MV-4-11 (cell line): Measurements from ENCODE around the gene BPIFA2.

Source experiments
- DNase-seq: peaks from one replicate; lab custom pipeline; 2025; lab: John Stamatoyannopoulos, UW

BPIFA2 gene

GRCh38 chr20:33199026-33199425 lies 31.1 kb downstream of the BPIFA2 start:
- DNase-seq, result no peak

- DNase-seq, result no peak
Measured at GRCh38 chr20:33202451-33202850, 34.5 kb downstream of the BPIFA2 start.

DNA sequence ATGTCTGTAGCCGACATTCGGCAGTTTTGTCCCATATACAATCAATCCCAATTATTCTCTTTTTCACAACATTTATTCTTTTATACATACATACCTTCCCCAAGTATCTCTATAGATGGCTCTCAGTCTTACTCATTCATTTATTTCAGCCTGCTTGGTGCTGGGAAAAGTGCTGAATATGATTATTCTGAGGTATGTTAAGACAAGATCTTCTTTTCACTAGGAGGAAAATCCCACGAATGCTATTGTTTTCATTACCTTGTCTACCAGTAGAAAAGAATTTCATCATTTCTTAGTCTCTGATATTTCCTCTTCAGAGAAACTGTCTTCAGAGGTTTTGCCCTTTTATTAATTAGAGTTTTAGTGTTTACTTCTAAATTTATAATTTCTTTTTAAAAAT lies 35.5 kb downstream of the BPIFA2 start:
- no peak for DNase-seq

GRCh38 chr20:33209789-33210188 lies 41.8 kb downstream of the BPIFA2 start:
- peak; percentile 52 for DNase-seq

GRCh38 chr20:33210371-33210770 lies 42.4 kb downstream of the BPIFA2 start:
- no peak for DNase-seq

GRCh38 chr20:33211817-33212424 lies 44.0 kb downstream of the BPIFA2 start:
- peak; percentile 34 for DNase-seq

- DNase-seq, result no peak
Measured at GRCh38 chr20:33217052-33217451, 49.1 kb downstream of the BPIFA2 start, which contains the start of gene BPIFA3. Gene BPIFA3, plus strand, starts transcription at chr20:33217352. Its CDS starts 185 bp downstream, at chr20:33217537.

DNA sequence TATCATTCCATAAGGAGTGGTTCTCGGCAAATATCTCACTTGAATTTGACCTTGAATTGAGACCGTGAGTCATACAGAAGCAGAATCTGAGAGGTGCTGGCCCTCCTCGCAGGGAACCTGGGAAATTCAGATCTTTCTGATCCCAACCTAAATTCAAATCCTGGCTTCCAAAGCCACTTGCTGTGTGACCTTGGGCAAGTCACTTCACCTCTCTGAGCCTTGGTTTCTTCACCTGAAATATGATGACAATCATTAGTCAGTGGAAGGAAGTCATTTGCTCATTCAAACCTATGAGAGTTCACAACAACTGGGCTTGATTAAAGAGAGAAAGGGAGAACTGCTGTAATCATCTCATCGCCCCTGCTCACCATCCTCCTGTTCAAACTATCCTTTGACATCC lies 56.4 kb downstream of the BPIFA2 start:
- DNase-seq, result no peak

DNA sequence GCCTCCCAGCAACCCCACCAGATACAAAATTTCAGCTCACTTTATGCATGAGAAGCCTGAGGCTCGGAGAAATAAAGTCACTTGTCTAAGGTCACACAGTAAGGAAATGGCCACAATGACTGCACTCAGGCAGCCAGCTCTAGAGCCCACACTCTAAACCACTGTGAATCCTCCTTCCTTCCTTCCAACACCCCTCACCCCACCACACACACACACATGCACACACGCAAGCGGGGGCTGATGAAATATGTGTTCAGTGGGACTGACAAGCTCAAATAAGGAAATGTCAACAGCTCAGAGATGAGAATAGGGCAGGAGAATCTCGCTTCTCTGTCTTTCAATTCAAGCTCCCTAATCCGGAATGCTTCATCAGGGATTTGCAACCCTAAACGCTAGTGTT lies 61.9 kb downstream of the BPIFA2 start:
- DNase-seq, result peak; percentile 94
